Right forelimb (tissue), 1 donor: ENCODE data around the gene BRPF1.

Source experiments
- DNase-seq: peaks from one replicate; pipeline ENCODE4 v3.0.0-alpha.2; 2018

BRPF1 gene

GRCh38 chr3:9731206-9732079 is at the start of gene BRPF1:
BRPF1 (plus strand) TSS chr3:9731735; CDS start chr3:9734141, 2,406 bp downstream.
- DNase-seq, result peak; percentile 100

GRCh38 chr3:9682096-9682495 is 49.4 kb upstream of the BRPF1 start:
- DNase-seq, result no peak

GRCh38 chr3:9683426-9683825 is 48.1 kb upstream of the BRPF1 start:
- DNase-seq, result no peak

GRCh38 chr3:9685216-9686049 is 46.1 kb upstream of the BRPF1 start:
- no peak for DNase-seq

GRCh38 chr3:9686050-9686550 is 45.4 kb upstream of the BRPF1 start:
- no peak for DNase-seq

GRCh38 chr3:9686703-9687102 is 44.8 kb upstream of the BRPF1 start:
- DNase-seq, result no peak

- no peak for DNase-seq
Measured at GRCh38 chr3:9687514-9687913, 44.0 kb upstream of the BRPF1 start.

GRCh38 chr3:9688961-9689360 is 42.6 kb upstream of the BRPF1 start:
- DNase-seq, result no peak

GRCh38 chr3:9689757-9690156 is 41.8 kb upstream of the BRPF1 start:
- no peak for DNase-seq

- DNase-seq, result no peak
Measured at GRCh38 chr3:9690451-9691450, 40.8 kb upstream of the BRPF1 start.

- DNase-seq, result no peak
Measured at GRCh38 chr3:9691636-9692035, 39.9 kb upstream of the BRPF1 start.

- DNase-seq, result no peak
Measured at GRCh38 chr3:9692416-9692815, 39.1 kb upstream of the BRPF1 start.

- DNase-seq, result no peak
Measured at GRCh38 chr3:9695345-9695744, 36.2 kb upstream of the BRPF1 start.

- no peak for DNase-seq
Measured at GRCh38 chr3:9695746-9696145, 35.8 kb upstream of the BRPF1 start.

GRCh38 chr3:9696480-9697220 is 34.9 kb upstream of the BRPF1 start:
- DNase-seq, result no peak

GRCh38 chr3:9697892-9698291 is 33.6 kb upstream of the BRPF1 start:
- no peak for DNase-seq

GRCh38 chr3:9698293-9698692 is 33.2 kb upstream of the BRPF1 start:
- no peak for DNase-seq

GRCh38 chr3:9700536-9700935 is 31.0 kb upstream of the BRPF1 start:
- no peak for DNase-seq

GRCh38 chr3:9701006-9701405 is 30.5 kb upstream of the BRPF1 start:
- no peak for DNase-seq

- DNase-seq, result no peak
Measured at GRCh38 chr3:9701711-9702110, 29.8 kb upstream of the BRPF1 start.

GRCh38 chr3:9703240-9703639 is 28.3 kb upstream of the BRPF1 start:
- no peak for DNase-seq
